Esophagus squamous epithelium (tissue), 4 donors: Measurements from ENCODE around the gene STARD13.

Experiments used
- POLR2A ChIP-seq, 4 donors: fragments of 450-650 bp; IDR thresholded peaks; one replicate each; pipeline ENCODE4 v1.6.1; 2017; ENCODE audit warnings: antibody characterized with exemption in 4 of 4, mild to moderate bottlenecking in 4 of 4, moderate library complexity in 3 of 4
- TF ChIP-seq, protein P1 (sequence below), 6 experiments: fragments of 450-650 bp in 4 of 6; fragments of 200-600 bp in 2 of 6; sonication (generic) in 2 of 6; IDR thresholded peaks; one replicate each; pipeline ENCODE4 v1.5.1; 2016 to 2019; ENCODE audit warnings: antibody characterized with exemption in 6 of 6, mild to moderate bottlenecking in 4 of 6, moderate library complexity in 4 of 6

DNA sequence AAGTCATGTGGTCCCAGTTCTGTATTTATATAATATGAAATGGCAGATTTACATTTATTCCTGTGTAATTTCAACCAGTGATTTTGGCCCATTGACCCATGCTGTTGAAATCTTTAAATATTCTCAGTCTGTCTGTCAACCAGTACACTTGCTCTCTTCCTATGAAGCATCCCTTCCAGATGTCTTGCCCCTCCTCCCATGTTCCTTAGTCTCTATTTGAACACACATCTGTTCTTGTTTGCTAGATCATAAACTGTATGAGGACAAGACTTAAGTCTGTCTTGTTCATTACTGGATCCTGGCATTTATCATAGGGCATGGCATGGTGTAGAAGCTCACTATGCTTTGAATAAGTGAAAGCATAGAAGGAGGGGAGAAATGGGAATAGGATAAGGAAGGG lies 34.9 kb downstream of the STARD13 start:
- TF ChIP-seq, protein P1, sequence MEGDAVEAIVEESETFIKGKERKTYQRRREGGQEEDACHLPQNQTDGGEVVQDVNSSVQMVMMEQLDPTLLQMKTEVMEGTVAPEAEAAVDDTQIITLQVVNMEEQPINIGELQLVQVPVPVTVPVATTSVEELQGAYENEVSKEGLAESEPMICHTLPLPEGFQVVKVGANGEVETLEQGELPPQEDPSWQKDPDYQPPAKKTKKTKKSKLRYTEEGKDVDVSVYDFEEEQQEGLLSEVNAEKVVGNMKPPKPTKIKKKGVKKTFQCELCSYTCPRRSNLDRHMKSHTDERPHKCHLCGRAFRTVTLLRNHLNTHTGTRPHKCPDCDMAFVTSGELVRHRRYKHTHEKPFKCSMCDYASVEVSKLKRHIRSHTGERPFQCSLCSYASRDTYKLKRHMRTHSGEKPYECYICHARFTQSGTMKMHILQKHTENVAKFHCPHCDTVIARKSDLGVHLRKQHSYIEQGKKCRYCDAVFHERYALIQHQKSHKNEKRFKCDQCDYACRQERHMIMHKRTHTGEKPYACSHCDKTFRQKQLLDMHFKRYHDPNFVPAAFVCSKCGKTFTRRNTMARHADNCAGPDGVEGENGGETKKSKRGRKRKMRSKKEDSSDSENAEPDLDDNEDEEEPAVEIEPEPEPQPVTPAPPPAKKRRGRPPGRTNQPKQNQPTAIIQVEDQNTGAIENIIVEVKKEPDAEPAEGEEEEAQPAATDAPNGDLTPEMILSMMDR (IDR thresholded peaks at IDR 0.05), result no peak
- no peak for TF ChIP-seq POLR2A (IDR thresholded peaks at IDR 0.05)
